ENCODE data around the gene EVC2.

EVC2 gene

GRCh38 chr4:5686338-5686737 is 22.0 kb downstream of the EVC2 start:
- no peak for DNase-seq (ENCODE audit: low read depth)

GRCh38 chr4:5685296-5685695 is 23.1 kb downstream of the EVC2 start:
- TF ChIP-seq CTCF (IDR thresholded peaks at IDR 0.05; ENCODE audit: insufficient read depth, low read depth, low read length, missing control alignments), result no peak
- no peak for DNase-seq (ENCODE audit: low read depth)
- no peak overlapping the region for H3K4me3 ChIP-seq (ENCODE audit: low read length)

More at GRCh38 chr4:5686338-5686737, 22.0 kb downstream of the EVC2 start:
- TF ChIP-seq CTCF (IDR thresholded peaks at IDR 0.05; ENCODE audit: insufficient read depth, low read depth, low read length, missing control alignments), result no peak
- H3K4me3 ChIP-seq (ENCODE audit: low read length), result no peak overlapping the region

GRCh38 chr4:5683566-5683965 is 24.8 kb downstream of the EVC2 start:
- no peak overlapping the region for H3K4me3 ChIP-seq (ENCODE audit: low read length)
- DNase-seq (ENCODE audit: low read depth), result no peak
- no peak for TF ChIP-seq CTCF (IDR thresholded peaks at IDR 0.05; ENCODE audit: insufficient read depth, low read depth, low read length, missing control alignments)

- DNase-seq (ENCODE audit: low read depth), result peak; percentile 92
- TF ChIP-seq CTCF (IDR thresholded peaks at IDR 0.05; ENCODE audit: insufficient read depth, low read depth, low read length, missing control alignments), result no peak
- H3K4me3 ChIP-seq (ENCODE audit: low read length), result no peak overlapping the region
Observed at GRCh38 chr4:5678977-5679376, 29.4 kb downstream of the EVC2 start.

GRCh38 chr4:5676763-5677162 is 31.6 kb downstream of the EVC2 start:
- DNase-seq (ENCODE audit: low read depth), result no peak
- no peak for TF ChIP-seq CTCF (IDR thresholded peaks at IDR 0.05; ENCODE audit: insufficient read depth, low read depth, low read length, missing control alignments)
- no peak overlapping the region for H3K4me3 ChIP-seq (ENCODE audit: low read length)

- H3K4me3 ChIP-seq (ENCODE audit: low read length), result no peak overlapping the region
- DNase-seq (ENCODE audit: low read depth), result no peak
- TF ChIP-seq CTCF (IDR thresholded peaks at IDR 0.05; ENCODE audit: insufficient read depth, low read depth, low read length, missing control alignments), result no peak
Observed at GRCh38 chr4:5666741-5667140, 41.6 kb downstream of the EVC2 start.

- DNase-seq (ENCODE audit: low read depth), result no peak
- no peak for TF ChIP-seq CTCF (IDR thresholded peaks at IDR 0.05; ENCODE audit: insufficient read depth, low read depth, low read length, missing control alignments)
- no peak overlapping the region for H3K4me3 ChIP-seq (ENCODE audit: low read length)
Observed at GRCh38 chr4:5664778-5665177, 43.6 kb downstream of the EVC2 start.

Data from epithelial cell of esophagus (primary cell).